ENCODE data around the gene AGO4.

DNA sequence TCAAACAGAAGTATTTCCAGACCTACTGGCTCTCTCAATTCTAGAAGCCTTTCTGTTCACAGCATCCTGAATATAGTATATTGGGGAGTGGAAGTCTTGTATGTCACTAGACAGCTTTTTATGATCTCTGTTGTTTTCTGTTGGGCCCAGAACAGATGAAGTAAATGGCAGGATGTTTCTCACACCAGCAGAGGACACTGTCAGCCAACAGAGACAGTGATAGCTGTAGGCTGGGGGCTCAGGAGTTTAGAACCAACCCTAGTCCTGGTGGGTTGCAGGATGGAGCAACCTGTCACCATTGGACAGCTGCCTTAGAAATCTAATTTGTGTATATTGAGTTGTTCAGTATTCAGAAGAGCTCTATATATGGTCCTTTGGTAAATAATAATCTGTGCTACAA lies 92.1 kb downstream of the AGO4 start:
- TF ChIP-seq, protein P1, sequence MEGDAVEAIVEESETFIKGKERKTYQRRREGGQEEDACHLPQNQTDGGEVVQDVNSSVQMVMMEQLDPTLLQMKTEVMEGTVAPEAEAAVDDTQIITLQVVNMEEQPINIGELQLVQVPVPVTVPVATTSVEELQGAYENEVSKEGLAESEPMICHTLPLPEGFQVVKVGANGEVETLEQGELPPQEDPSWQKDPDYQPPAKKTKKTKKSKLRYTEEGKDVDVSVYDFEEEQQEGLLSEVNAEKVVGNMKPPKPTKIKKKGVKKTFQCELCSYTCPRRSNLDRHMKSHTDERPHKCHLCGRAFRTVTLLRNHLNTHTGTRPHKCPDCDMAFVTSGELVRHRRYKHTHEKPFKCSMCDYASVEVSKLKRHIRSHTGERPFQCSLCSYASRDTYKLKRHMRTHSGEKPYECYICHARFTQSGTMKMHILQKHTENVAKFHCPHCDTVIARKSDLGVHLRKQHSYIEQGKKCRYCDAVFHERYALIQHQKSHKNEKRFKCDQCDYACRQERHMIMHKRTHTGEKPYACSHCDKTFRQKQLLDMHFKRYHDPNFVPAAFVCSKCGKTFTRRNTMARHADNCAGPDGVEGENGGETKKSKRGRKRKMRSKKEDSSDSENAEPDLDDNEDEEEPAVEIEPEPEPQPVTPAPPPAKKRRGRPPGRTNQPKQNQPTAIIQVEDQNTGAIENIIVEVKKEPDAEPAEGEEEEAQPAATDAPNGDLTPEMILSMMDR (IDR thresholded peaks at IDR 0.05): no peak
- no peak for TF ChIP-seq POLR2A (IDR thresholded peaks at IDR 0.05)
